GM21367 (cell line): ENCODE results near the gene CNIH3.
A peak's percentile ranks its signal among the peaks of the same experiment; 100 is the strongest.

Experiments
- ATAC-seq: cut with Tn5 transposase; IDR thresholded peaks from one replicate; pipeline ENCODE4 v1.9.1; 2021; ENCODE audit not compliant: unreplicated experiment

CNIH3 gene

GRCh38 chr1:224739997-224740684 is 124.0 kb downstream of the CNIH3 start:
- peak; percentile 88 for ATAC-seq

GRCh38 chr1:224740685-224741052 is 124.6 kb downstream of the CNIH3 start:
- ATAC-seq = no peak

GRCh38 chr1:224742349-224742748 is 126.2 kb downstream of the CNIH3 start:
- no peak for ATAC-seq

GRCh38 chr1:224743608-224744164 is 127.6 kb downstream of the CNIH3 start:
- no peak for ATAC-seq

GRCh38 chr1:224744521-224744920 is 128.4 kb downstream of the CNIH3 start:
- ATAC-seq = no peak

GRCh38 chr1:224745394-224745793 is 129.3 kb downstream of the CNIH3 start:
- no peak for ATAC-seq

- peak; percentile 47 for ATAC-seq
Measured at GRCh38 chr1:224745924-224746323, 129.8 kb downstream of the CNIH3 start.

- peak; percentile 67 for ATAC-seq
Measured at GRCh38 chr1:224747578-224747977, 131.5 kb downstream of the CNIH3 start.

GRCh38 chr1:224749916-224750315 is 133.8 kb downstream of the CNIH3 start:
- ATAC-seq = no peak

- ATAC-seq = no peak
Measured at GRCh38 chr1:224751624-224752311, 135.7 kb downstream of the CNIH3 start.

- no peak for ATAC-seq
Measured at GRCh38 chr1:224753491-224753890, 137.4 kb downstream of the CNIH3 start.

GRCh38 chr1:224755586-224755985 is 139.5 kb downstream of the CNIH3 start:
- no peak for ATAC-seq

- ATAC-seq = no peak
Measured at GRCh38 chr1:224757508-224757907, 141.4 kb downstream of the CNIH3 start.

GRCh38 chr1:224759135-224759534 is 143.0 kb downstream of the CNIH3 start:
- no peak for ATAC-seq

- ATAC-seq = no peak
Measured at GRCh38 chr1:224759681-224760091, 143.6 kb downstream of the CNIH3 start.

GRCh38 chr1:224760163-224760562 is 144.0 kb downstream of the CNIH3 start:
- no peak for ATAC-seq

GRCh38 chr1:224761245-224761644 is 145.1 kb downstream of the CNIH3 start:
- ATAC-seq = no peak

GRCh38 chr1:224762046-224762445 is 145.9 kb downstream of the CNIH3 start:
- ATAC-seq = no peak

GRCh38 chr1:224762701-224763100 is 146.6 kb downstream of the CNIH3 start:
- no peak for ATAC-seq

GRCh38 chr1:224763126-224763775 is 147.1 kb downstream of the CNIH3 start:
- no peak for ATAC-seq

GRCh38 chr1:224766266-224766665 is 150.1 kb downstream of the CNIH3 start:
- ATAC-seq = no peak

- no peak for ATAC-seq
Measured at GRCh38 chr1:224767031-224767430, 150.9 kb downstream of the CNIH3 start.
